Activated CD4-positive, alpha-beta memory T cell treated with anti-CD3 and anti-CD28 coated beads, Interleukin-2, amount 10 ng/mL, durations not matched to agents 7 days and 5 days (primary cell): Measurements from ENCODE around the gene TPX2. TPM values are rescaled to one million over a fixed set of nuclear protein-coding genes. Genes with fewer than 3 reads are reported as not detected.

Experiments
- CTCF ChIA-PET: fragments of 350-600 bp; sonication (Branson Sonifier 250); formaldehyde crosslinking; loops from one replicate; lab custom pipeline; 2021; ENCODE audit warnings: antibody characterized with exemption, inconsistent platforms; lab: Charles Lee
- POLR2A ChIA-PET: fragments of 350-600 bp; sonication (Branson Sonifier 250); formaldehyde crosslinking; loops from one replicate; lab custom pipeline; 2021; ENCODE audit warnings: antibody characterized with exemption; lab: Charles Lee
- DNase-seq: peaks from one replicate; pipeline ENCODE4 v3.0.0-alpha.2; 2020
- H3K27ac Mint-ChIP-seq: one replicate; pipeline ENCODE4 v1.8.0; 2021; ENCODE audit warnings: mild to moderate bottlenecking, mixed read lengths
- H3K27me3 Mint-ChIP-seq: one replicate; pipeline ENCODE4 v1.8.0; 2021; ENCODE audit warnings: mixed read lengths
- H3K36me3 Mint-ChIP-seq: one replicate; pipeline ENCODE4 v1.8.0; 2021; ENCODE audit warnings: low read depth, mixed read lengths
- H3K4me1 Mint-ChIP-seq: one replicate; pipeline ENCODE4 v1.8.0; 2021; ENCODE audit warnings: mixed read lengths
- H3K4me3 Mint-ChIP-seq: one replicate; pipeline ENCODE4 v1.8.0; 2021; ENCODE audit warnings: mild to moderate bottlenecking, mixed read lengths
- H3K9me3 Mint-ChIP-seq: one replicate; pipeline ENCODE4 v1.8.0; 2021; ENCODE audit warnings: mixed read lengths
- total RNA-seq, 2 experiments: library from RNA; stranded (reverse); gene quantifications; one replicate each; pipeline ENCODE4 v1.2.3, GENCODE V29; 2021

The TPX2 gene
- total RNA-seq, 2 experiments from 2014 or later: 137 to 138 TPM

DNA sequence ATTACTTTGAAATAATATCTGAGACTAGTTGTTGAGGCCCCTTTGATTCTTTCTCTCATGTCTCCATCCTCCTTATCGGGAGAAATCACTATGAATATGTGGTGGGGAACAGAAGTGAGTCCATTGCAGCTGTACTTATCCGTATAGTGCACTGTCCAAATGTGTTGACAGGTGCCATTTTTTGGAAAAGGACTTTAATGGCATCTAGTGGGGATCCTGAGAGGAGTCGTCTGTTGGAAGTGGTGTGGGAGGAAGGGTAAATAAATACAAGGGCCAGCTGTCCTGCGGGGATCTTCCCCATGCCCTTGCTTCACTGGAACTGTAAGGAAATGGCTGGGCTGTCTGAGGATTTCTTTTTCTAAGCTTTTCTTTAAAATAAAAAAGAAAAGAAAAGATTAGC, 19.4 kb downstream of the TPX2 start:
- no peak overlapping the region for H3K27ac Mint-ChIP-seq
- ChIA-PET POLR2A (interaction anchor here (1.3 kb wide), 1 partner anchor 12 kb away, joined by 3 read pairs; no protein-coding TSS in a partner anchor), CTCF (interaction anchor here (0.7 kb wide), 1 partner anchor 460 kb away, joined by 3 read pairs; no protein-coding TSS in a partner anchor)
- no peaks in the 10 kb centered on the region for H3K27me3 Mint-ChIP-seq
- no peak for DNase-seq
- H3K4me1 Mint-ChIP-seq: peaks cover 6% of the 10 kb centered on the region
- H3K4me3 Mint-ChIP-seq: no peak overlapping the region
- H3K36me3 Mint-ChIP-seq: peaks cover 67% of the 10 kb centered on the region
- no peaks in the 10 kb centered on the region for H3K9me3 Mint-ChIP-seq

DNA sequence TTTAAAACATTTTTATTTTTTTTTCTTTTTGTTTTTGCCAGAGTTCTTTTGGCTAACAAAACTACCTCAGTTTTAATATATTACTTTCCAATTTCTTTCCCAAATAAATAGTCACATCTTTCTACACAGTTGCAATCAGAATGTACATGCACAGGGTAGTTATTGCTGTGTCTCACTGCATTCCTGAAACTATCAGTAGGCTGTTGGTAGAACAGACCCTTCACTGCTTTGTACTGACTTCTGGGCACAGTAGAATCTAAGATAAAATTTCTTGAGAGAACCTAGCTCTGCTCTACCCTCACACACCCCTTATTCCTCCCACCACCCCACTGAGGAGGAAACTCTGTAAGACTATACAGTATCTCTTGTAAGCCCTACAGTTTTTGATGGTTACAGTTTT, 19.9 kb downstream of the TPX2 start:
- no peaks in the 10 kb centered on the region for H3K27me3 Mint-ChIP-seq
- POLR2A ChIA-PET: no interaction called here
- H3K9me3 Mint-ChIP-seq: no peaks in the 10 kb centered on the region
- peaks cover 6% of the 10 kb centered on the region for H3K4me1 Mint-ChIP-seq
- H3K27ac Mint-ChIP-seq: no peak overlapping the region
- peaks cover 65% of the 10 kb centered on the region for H3K36me3 Mint-ChIP-seq
- no peak for DNase-seq
- no peak overlapping the region for H3K4me3 Mint-ChIP-seq
- CTCF ChIA-PET: no interaction called here

DNA sequence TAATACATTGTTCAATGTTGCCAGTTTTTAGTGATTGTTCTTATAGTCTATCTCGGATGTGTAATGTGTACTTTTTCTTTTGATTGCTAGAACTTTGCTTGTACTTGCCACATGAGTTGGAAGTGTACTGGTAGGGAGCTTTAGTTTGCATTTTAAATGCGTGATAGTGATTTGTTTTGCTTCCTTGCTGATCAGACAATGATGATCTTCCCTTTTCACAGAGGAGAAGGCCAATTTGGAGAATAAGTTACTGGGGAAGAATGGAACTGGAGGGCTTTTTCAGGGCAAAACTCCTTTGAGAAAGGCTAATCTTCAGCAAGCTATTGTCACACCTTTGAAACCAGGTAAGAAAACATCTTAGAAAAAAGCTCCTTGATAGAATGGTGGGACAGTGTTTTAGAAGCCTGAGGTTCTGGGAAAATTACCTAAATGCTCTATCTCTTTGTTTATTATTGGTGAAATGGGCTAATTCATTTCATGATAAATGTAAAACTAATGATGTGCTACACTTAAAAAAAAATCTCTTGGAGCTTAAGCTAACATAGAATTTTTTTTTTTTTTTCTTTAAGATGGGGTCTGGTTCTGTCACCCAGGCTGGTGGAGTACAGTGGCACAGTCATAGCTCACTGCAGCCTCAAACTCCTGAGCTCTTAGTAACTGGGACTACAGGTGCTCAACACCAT, 20.9 kb downstream of the TPX2 start:
- Mint-ChIP-seq H3K27ac (no peak overlapping the region), H3K27me3 (no peaks in the 10 kb centered on the region), H3K4me1 (peaks cover 7% of the 10 kb centered on the region), H3K9me3 (no peaks in the 10 kb centered on the region), H3K4me3 (no peak overlapping the region), H3K36me3 (peaks cover 68% of the 10 kb centered on the region)
- CTCF ChIA-PET: interaction anchor here (0.6 to 0.8 kb wide), 2 partner anchors 35 to 95 kb away, joined by 3 to 4 read pairs; no protein-coding TSS in a partner anchor
- no peak for DNase-seq
- POLR2A ChIA-PET: no interaction called here

- Mint-ChIP-seq H3K27me3 (no peaks in the 10 kb centered on the region), H3K36me3 (peaks cover 73% of the 10 kb centered on the region), H3K4me3 (no peak overlapping the region), H3K9me3 (no peaks in the 10 kb centered on the region), H3K27ac (no peak overlapping the region), H3K4me1 (peaks cover 7% of the 10 kb centered on the region)
- CTCF ChIA-PET: interaction anchor here (0.6 to 0.8 kb wide), 2 partner anchors 36 to 96 kb away, joined by 3 to 4 read pairs; no protein-coding TSS in a partner anchor
- no peak for DNase-seq
- POLR2A ChIA-PET: no interaction called here
Observed at GRCh38 chr20:31760519-31761240, 21.6 kb downstream of the TPX2 start.

- H3K9me3 Mint-ChIP-seq: no peaks in the 10 kb centered on the region
- no peak overlapping the region for H3K4me3 Mint-ChIP-seq
- H3K27me3 Mint-ChIP-seq: no peaks in the 10 kb centered on the region
- H3K36me3 Mint-ChIP-seq: peaks cover 75% of the 10 kb centered on the region
- DNase-seq: no peak
- H3K27ac Mint-ChIP-seq: no peak overlapping the region
- H3K4me1 Mint-ChIP-seq: peaks cover 9% of the 10 kb centered on the region
- CTCF ChIA-PET: no interaction called here
- POLR2A ChIA-PET: no interaction called here
Observed at GRCh38 chr20:31764641-31765305, 25.7 kb downstream of the TPX2 start.

DNA sequence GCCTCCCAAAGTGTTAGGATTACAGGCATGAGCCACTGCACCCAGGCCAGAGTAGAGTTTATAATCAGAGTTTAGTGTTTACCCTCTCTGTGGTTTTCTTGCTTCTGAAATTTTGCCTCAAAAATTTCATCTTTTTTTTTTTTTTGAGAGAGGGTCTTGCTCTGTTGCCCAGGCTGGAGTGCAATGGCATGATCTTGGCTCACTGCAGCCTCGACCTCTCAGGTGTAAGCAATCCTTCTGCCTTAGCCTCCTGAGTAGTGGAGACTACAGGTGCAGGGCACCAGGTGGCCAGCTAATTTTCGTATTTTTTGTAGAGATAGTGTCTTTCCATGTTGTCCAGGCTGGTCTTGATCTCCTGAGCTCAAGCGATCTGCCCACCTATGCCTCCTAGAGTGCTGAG, 28.7 kb downstream of the TPX2 start:
- Mint-ChIP-seq H3K4me3 (no peak overlapping the region), H3K9me3 (no peaks in the 10 kb centered on the region), H3K27ac (no peak overlapping the region), H3K36me3 (peaks cover 73% of the 10 kb centered on the region), H3K27me3 (no peaks in the 10 kb centered on the region), H3K4me1 (peaks cover 14% of the 10 kb centered on the region)
- DNase-seq: no peak
- ChIA-PET POLR2A (no interaction called here), CTCF (interaction anchor here (1.0 kb wide), 1 partner anchor 11 kb away, joined by 5 read pairs; no protein-coding TSS in a partner anchor)

DNA sequence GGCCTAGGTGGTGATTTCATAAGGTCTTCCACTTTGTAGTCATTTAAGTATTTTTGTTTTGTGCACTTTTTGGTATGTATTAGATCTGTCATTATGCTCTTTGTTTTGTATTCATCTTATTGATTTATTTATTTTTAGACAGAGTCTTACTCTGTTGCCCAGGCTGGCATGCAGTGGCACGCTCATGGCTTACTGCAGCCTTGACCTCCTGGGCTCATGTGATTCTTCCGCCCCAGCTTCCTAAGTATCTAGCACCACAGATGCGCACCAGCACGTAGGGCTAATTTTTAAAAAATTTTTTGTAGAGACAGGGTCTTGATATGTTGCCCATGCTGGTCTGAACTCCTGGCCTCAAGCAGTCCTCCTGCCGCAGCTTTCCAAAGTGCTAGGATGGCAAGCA, 30.6 kb downstream of the TPX2 start:
- H3K4me3 Mint-ChIP-seq: no peak overlapping the region
- DNase-seq: no peak
- H3K27me3 Mint-ChIP-seq: no peaks in the 10 kb centered on the region
- peaks cover 13% of the 10 kb centered on the region for H3K4me1 Mint-ChIP-seq
- H3K27ac Mint-ChIP-seq: no peak overlapping the region
- H3K36me3 Mint-ChIP-seq: peaks cover 74% of the 10 kb centered on the region
- no peaks in the 10 kb centered on the region for H3K9me3 Mint-ChIP-seq
- CTCF ChIA-PET: no interaction called here
- POLR2A ChIA-PET: no interaction called here

- no peak for DNase-seq
- CTCF ChIA-PET: interaction anchor here (0.7 kb wide), 1 partner anchor 29 kb away, joined by 4 read pairs; no protein-coding TSS in a partner anchor
- H3K9me3 Mint-ChIP-seq: no peaks in the 10 kb centered on the region
- peaks cover 72% of the 10 kb centered on the region for H3K36me3 Mint-ChIP-seq
- H3K4me1 Mint-ChIP-seq: peaks cover 11% of the 10 kb centered on the region
- POLR2A ChIA-PET: no interaction called here
- no peaks in the 10 kb centered on the region for H3K27me3 Mint-ChIP-seq
- no peak overlapping the region for H3K4me3 Mint-ChIP-seq
- H3K27ac Mint-ChIP-seq: no peak overlapping the region
Observed at GRCh38 chr20:31770243-31770642, 31.2 kb downstream of the TPX2 start.

DNA sequence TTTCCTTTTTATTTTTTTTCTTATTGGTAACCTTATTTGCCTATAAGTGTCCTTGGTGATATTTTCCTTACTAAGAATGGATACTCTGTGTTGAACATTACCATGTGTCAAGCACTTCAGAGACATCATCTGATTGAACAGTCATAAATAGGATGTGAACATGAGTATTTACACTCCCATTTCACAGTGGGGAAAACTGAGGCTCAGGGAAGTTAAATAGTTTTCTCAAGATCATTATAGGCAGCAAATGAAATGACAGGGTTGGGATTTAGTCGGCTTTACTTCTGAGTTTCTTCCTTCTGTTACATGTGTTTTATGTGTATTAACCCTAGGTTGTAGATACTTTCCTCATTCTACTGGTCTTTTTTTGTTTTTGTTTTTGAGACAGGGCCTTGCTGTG, 35.3 kb downstream of the TPX2 start:
- no peak for DNase-seq
- ChIA-PET CTCF (no interaction called here), POLR2A (no interaction called here)
- Mint-ChIP-seq H3K36me3 (peaks cover 78% of the 10 kb centered on the region), H3K4me1 (peaks cover 9% of the 10 kb centered on the region), H3K9me3 (no peaks in the 10 kb centered on the region), H3K4me3 (no peak overlapping the region), H3K27ac (no peak overlapping the region), H3K27me3 (no peaks in the 10 kb centered on the region)

DNA sequence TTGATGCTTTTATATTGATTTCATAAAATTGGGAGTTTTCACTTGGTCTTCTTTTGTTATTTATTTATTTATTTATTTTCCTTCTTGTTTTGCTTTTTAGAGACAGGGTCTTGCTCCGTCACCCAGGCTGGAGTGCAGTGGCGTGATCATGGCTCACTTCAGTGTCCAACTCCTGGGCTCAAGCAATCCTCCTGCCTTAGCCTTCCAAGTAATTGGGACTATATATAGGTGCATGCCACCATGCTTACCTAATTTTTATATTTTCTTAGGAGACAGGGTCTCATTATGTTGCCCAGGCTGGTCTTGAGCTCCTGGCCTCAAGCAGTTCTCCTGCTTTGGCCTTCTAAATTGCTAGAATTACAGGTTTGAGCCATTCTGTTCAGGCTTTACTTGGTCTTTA, 41.7 kb downstream of the TPX2 start:
- POLR2A ChIA-PET: no interaction called here
- H3K27me3 Mint-ChIP-seq: no peaks in the 10 kb centered on the region
- H3K4me1 Mint-ChIP-seq: no peaks in the 10 kb centered on the region
- H3K36me3 Mint-ChIP-seq: peaks cover 79% of the 10 kb centered on the region
- CTCF ChIA-PET: no interaction called here
- no peak overlapping the region for H3K27ac Mint-ChIP-seq
- H3K4me3 Mint-ChIP-seq: no peak overlapping the region
- DNase-seq: no peak
- H3K9me3 Mint-ChIP-seq: no peaks in the 10 kb centered on the region

GRCh38 chr20:31781945-31782344, 42.9 kb downstream of the TPX2 start:
- no peaks in the 10 kb centered on the region for H3K27me3 Mint-ChIP-seq

DNA sequence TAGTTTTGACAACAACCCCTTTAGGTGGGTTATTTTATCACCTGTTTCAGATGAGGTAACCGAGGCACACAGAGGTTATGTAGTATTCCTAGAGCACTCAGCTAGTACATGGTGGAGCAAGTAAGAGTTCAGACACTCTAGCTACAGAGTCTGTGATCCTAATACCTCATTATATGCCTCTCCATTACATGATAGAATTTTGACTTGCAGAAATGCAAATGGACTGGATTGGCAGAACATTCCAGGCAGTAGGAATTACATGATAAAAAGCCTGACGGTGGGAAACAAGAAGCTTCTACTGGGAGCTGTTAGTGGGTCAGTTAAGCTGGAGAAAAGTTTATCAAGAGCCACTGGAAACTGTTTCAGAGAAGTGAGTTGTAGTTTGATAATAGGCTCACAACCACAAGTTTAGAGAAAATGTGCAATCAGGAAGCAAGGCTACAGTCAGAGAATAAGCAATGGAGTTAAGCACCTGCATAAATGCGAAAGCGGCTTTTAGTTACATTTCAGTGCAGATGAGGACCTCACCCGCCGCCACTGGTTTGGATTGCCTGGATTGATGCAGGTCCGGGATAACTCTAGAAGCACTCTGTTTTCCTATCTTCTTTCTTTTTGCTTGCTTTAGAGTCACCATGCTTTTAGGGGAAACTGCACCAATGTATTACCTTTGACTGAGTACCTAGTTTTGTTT, 45.4 kb downstream of the TPX2 start:
- no peak overlapping the region for H3K27ac Mint-ChIP-seq
- no peak overlapping the region for H3K4me3 Mint-ChIP-seq
- CTCF ChIA-PET: no interaction called here
- peaks cover 2% of the 10 kb centered on the region for H3K4me1 Mint-ChIP-seq
- no peaks in the 10 kb centered on the region for H3K27me3 Mint-ChIP-seq
- no peak for DNase-seq
- no peaks in the 10 kb centered on the region for H3K9me3 Mint-ChIP-seq
- POLR2A ChIA-PET: no interaction called here
- H3K36me3 Mint-ChIP-seq: peaks cover 78% of the 10 kb centered on the region

More at GRCh38 chr20:31781945-31782344, 42.9 kb downstream of the TPX2 start:
- H3K4me1 Mint-ChIP-seq: no peaks in the 10 kb centered on the region
- ChIA-PET POLR2A (no interaction called here), CTCF (no interaction called here)
- no peak overlapping the region for H3K4me3 Mint-ChIP-seq
- no peaks in the 10 kb centered on the region for H3K9me3 Mint-ChIP-seq
- no peak overlapping the region for H3K27ac Mint-ChIP-seq
- no peak for DNase-seq
- H3K36me3 Mint-ChIP-seq: peaks cover 79% of the 10 kb centered on the region

- no peak overlapping the region for H3K4me3 Mint-ChIP-seq
- CTCF ChIA-PET: no interaction called here
- peaks cover 72% of the 10 kb centered on the region for H3K36me3 Mint-ChIP-seq
- peaks cover 2% of the 10 kb centered on the region for H3K4me1 Mint-ChIP-seq
- H3K27me3 Mint-ChIP-seq: no peaks in the 10 kb centered on the region
- DNase-seq: no peak
- H3K27ac Mint-ChIP-seq: no peak overlapping the region
- no peaks in the 10 kb centered on the region for H3K9me3 Mint-ChIP-seq
- POLR2A ChIA-PET: no interaction called here
Observed at GRCh38 chr20:31785089-31785488, 46.0 kb downstream of the TPX2 start.
